HFF-Myc (cell line): ENCODE results near the gene SPTSSB.
A peak's percentile ranks its signal among the peaks of the same experiment; 100 is the strongest.

Experiments
- DNase-seq: peaks from one replicate; pipeline ENCODE4 v3.0.0-alpha.2; 2011; ENCODE audit warnings: low read depth; ENCODE audit errors: extremely low read depth
- H3K4me3 ChIP-seq: replicated peaks from 2 replicates; pipeline ENCODE4 v1.5.1; 2011; ENCODE audit warnings: low read depth, mild to moderate bottlenecking, control low read depth, low read length
- CTCF ChIP-seq: IDR thresholded peaks from 2 replicates; pipeline ENCODE4 v1.5.1; 2012; ENCODE audit warnings: mild to moderate bottlenecking, low read depth, low read length, control low read depth; ENCODE audit errors: missing control alignments

Gene SPTSSB

GRCh38 chr3:161371441-161372320, at the start of gene SPTSSB:
SPTSSB (minus strand) TSS chr3:161371517; CDS start chr3:161346323, 25,194 bp downstream.
- no peak for DNase-seq
- H3K4me3 ChIP-seq = peak within 1 kb of the TSS; percentile 33
- TF ChIP-seq CTCF = no peak

- TF ChIP-seq CTCF = no peak
- DNase-seq = no peak
- no peak overlapping the region for H3K4me3 ChIP-seq
Observed at GRCh38 chr3:161420746-161421145, 49.4 kb upstream of the SPTSSB start.

GRCh38 chr3:161419555-161420333, 48.4 kb upstream of the SPTSSB start:
- no peak overlapping the region for H3K4me3 ChIP-seq

GRCh38 chr3:161415506-161416231, 44.4 kb upstream of the SPTSSB start:
- peak; percentile 59 for DNase-seq
- H3K4me3 ChIP-seq = no peak overlapping the region
- no peak for TF ChIP-seq CTCF

More at GRCh38 chr3:161419555-161420333, 48.4 kb upstream of the SPTSSB start:
- TF ChIP-seq CTCF = no peak
- no peak for DNase-seq

GRCh38 chr3:161414907-161415306, 43.6 kb upstream of the SPTSSB start:
- TF ChIP-seq CTCF = no peak
- H3K4me3 ChIP-seq = no peak overlapping the region
- DNase-seq = no peak

GRCh38 chr3:161413855-161414210, 42.5 kb upstream of the SPTSSB start:
- no peak overlapping the region for H3K4me3 ChIP-seq
- DNase-seq = no peak
- TF ChIP-seq CTCF = no peak
